ENCODE measurements around the gene VEGFD. TPM values are rescaled to one million over a fixed set of nuclear protein-coding genes. Genes with fewer than 3 reads are reported as not detected.

Gene VEGFD
- total RNA-seq, 2 experiments from 2014 or later: not detected

DNA sequence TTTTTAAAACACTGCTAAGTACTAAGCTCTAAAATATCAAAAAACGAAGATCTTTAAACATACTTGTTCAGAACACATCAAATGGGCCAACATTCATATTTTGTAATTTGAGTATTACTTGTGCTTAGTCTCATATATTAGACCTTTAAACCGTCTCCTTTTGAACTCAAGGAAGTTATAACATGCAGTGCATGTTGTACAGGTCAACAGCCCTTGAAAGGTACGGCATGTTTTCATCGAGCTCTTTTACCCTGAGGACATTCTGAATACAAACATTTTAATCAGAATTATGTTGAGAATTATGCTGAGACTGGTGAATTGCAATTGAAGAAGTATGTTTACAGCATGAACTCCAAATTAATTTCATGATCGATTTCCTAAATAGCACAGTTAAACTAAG, 61.7 kb downstream of the VEGFD start:
- no peak for DNase-seq
- POLR2A ChIA-PET: no interaction called here
- Mint-ChIP-seq H3K27ac (no peak overlapping the region), H3K9me3 (no peaks in the 10 kb centered on the region), H3K4me1 (ENCODE audit: low read depth) (no peaks in the 10 kb centered on the region), H3K27me3 (no peaks in the 10 kb centered on the region), H3K36me3 (ENCODE audit: low read depth) (peaks cover 25% of the 10 kb centered on the region), H3K4me3 (no peak overlapping the region)
- ATAC-seq: no peak
- intact Hi-C loops (cut with micrococcal nuclease): no loop called here
- CTCF ChIA-PET: no interaction called here
- TF ChIP-seq, protein P1, sequence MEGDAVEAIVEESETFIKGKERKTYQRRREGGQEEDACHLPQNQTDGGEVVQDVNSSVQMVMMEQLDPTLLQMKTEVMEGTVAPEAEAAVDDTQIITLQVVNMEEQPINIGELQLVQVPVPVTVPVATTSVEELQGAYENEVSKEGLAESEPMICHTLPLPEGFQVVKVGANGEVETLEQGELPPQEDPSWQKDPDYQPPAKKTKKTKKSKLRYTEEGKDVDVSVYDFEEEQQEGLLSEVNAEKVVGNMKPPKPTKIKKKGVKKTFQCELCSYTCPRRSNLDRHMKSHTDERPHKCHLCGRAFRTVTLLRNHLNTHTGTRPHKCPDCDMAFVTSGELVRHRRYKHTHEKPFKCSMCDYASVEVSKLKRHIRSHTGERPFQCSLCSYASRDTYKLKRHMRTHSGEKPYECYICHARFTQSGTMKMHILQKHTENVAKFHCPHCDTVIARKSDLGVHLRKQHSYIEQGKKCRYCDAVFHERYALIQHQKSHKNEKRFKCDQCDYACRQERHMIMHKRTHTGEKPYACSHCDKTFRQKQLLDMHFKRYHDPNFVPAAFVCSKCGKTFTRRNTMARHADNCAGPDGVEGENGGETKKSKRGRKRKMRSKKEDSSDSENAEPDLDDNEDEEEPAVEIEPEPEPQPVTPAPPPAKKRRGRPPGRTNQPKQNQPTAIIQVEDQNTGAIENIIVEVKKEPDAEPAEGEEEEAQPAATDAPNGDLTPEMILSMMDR (IDR thresholded peaks at IDR 0.05): no peak

DNA sequence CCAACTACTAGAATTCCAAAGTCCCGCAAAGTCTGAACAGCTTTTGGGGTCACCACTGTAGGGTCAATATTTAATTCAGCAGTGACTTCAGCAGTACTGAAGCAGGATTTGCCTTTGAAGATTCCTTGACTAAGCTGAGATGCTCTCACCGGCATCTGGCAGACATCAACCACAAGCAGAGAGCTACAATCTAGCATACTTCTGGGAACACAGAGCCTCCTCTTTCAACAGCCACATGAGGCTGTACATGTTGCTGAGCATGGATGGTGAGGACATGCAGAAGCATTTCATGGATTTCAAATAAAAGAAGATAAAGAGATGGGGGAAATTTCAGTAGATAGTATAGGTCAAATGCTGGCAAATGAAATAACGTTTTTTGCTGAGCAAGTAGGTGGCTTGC, 62.1 kb downstream of the VEGFD start:
- H3K27me3 Mint-ChIP-seq: no peaks in the 10 kb centered on the region
- intact Hi-C loops (cut with micrococcal nuclease): no loop called here
- H3K4me1 Mint-ChIP-seq (ENCODE audit: low read depth): no peaks in the 10 kb centered on the region
- ChIA-PET CTCF (no interaction called here), POLR2A (no interaction called here)
- H3K36me3 Mint-ChIP-seq (ENCODE audit: low read depth): peaks cover 25% of the 10 kb centered on the region
- H3K9me3 Mint-ChIP-seq: no peaks in the 10 kb centered on the region
- ATAC-seq (no peak), DNase-seq (no peak)
- no peak overlapping the region for H3K4me3 Mint-ChIP-seq
- TF ChIP-seq, protein P1 (IDR thresholded peaks at IDR 0.05): no peak
- no peak overlapping the region for H3K27ac Mint-ChIP-seq

DNA sequence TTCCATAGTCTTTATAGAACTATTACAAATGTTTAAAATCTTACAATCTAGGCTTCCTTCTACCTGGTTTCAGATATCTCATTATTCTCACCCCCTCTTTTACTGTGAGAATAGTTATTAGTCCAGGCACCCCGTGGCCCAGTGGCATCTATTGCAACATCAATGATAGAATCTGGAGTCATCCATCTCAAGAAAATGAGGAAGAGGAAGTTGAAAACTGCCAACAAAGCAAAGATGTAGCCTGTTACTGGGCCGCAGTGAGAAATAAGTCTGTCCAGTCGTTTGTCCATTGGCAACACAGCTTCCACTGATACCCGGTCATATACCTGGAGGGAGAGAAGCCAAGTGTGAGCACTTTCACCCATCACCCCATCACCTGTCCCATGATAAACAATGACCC, 62.8 kb downstream of the VEGFD start:
- POLR2A ChIA-PET: no interaction called here
- DNase-seq (no peak), ATAC-seq (no peak)
- Mint-ChIP-seq H3K9me3 (no peaks in the 10 kb centered on the region), H3K4me1 (ENCODE audit: low read depth) (no peaks in the 10 kb centered on the region), H3K27me3 (no peaks in the 10 kb centered on the region), H3K4me3 (no peak overlapping the region), H3K36me3 (ENCODE audit: low read depth) (peaks cover 25% of the 10 kb centered on the region), H3K27ac (no peak overlapping the region)
- CTCF ChIA-PET: no interaction called here
- intact Hi-C loops (cut with micrococcal nuclease): no loop called here
- TF ChIP-seq, protein P1 (IDR thresholded peaks at IDR 0.05): no peak

DNA sequence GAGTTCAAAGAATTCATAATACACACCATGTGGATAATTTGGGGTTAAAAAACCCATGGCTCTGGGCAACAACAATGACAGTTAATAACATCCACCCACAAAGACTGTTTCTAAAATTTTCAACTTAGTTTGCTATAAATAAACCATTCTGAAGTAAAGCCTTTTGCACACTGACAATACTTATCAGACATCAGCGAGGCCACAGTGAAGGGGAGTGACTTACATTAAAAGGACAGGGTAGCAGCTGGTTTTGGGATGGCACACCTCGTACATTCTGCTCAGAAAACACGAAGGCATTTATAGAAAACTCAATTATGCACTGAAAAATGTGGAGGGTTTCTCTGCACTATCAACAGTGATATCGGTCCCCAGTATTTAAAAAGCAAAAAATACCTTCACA, 63.9 kb downstream of the VEGFD start:
- ChIA-PET POLR2A (no interaction called here), CTCF (no interaction called here)
- Mint-ChIP-seq H3K4me1 (ENCODE audit: low read depth) (no peaks in the 10 kb centered on the region), H3K27ac (no peak overlapping the region), H3K36me3 (ENCODE audit: low read depth) (peaks cover 25% of the 10 kb centered on the region), H3K9me3 (no peaks in the 10 kb centered on the region), H3K4me3 (no peak overlapping the region), H3K27me3 (no peaks in the 10 kb centered on the region)
- no peak for ATAC-seq
- TF ChIP-seq, protein P1 (IDR thresholded peaks at IDR 0.05): no peak
- intact Hi-C loops (cut with micrococcal nuclease): no loop called here
- DNase-seq: no peak

DNA sequence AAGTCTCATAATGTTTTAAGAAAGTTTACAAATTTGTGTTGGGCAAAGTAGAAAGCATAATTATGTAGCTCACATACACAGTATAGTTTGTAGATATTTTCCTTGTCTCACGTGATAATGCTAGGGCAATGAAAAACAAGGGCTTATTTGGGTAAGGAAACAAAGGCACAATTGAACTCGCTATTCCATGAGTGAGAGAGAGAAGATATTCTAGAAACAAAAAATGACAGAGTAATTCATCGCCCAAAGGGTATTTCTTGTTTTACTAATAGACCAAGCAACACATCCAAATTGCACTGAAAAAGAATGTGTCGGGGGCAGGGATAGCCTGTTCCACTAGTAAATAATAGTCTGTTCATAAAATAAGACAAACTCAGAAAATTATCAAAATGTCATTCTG, 65.1 kb downstream of the VEGFD start:
- POLR2A ChIA-PET: no interaction called here
- no peaks in the 10 kb centered on the region for H3K4me1 Mint-ChIP-seq (ENCODE audit: low read depth)
- TF ChIP-seq, protein P1 (IDR thresholded peaks at IDR 0.05): no peak
- H3K27me3 Mint-ChIP-seq: no peaks in the 10 kb centered on the region
- no peak for ATAC-seq
- no peak overlapping the region for H3K4me3 Mint-ChIP-seq
- intact Hi-C loops (cut with micrococcal nuclease): no loop called here
- H3K9me3 Mint-ChIP-seq: no peaks in the 10 kb centered on the region
- no peak overlapping the region for H3K27ac Mint-ChIP-seq
- H3K36me3 Mint-ChIP-seq (ENCODE audit: low read depth): peaks cover 18% of the 10 kb centered on the region
- no peak for DNase-seq
- CTCF ChIA-PET: no interaction called here
